H9 (cell line): ENCODE measurements around the gene KDM4C. TPM values are rescaled to one million over a fixed set of nuclear protein-coding genes. Genes with fewer than 3 reads are reported as not detected.

ENCODE experiments used
- DNase-seq: peaks from one replicate; pipeline ENCODE4 v3.0.0-alpha.2; 2017
- H2AFZ ChIP-seq: one replicate; pipeline ENCODE4 v1.6.1; 2013; ENCODE audit warnings: mild to moderate bottlenecking, low read length, control low read depth, moderate library complexity
- H2AK5ac ChIP-seq: 2 replicates; pipeline ENCODE4 v1.6.1; 2013; ENCODE audit warnings: low read length, control low read depth, mixed read lengths; ENCODE audit not compliant: insufficient read length
- H2BK120ac ChIP-seq: one replicate; pipeline ENCODE4 v1.6.1; 2013; ENCODE audit warnings: low read depth, mild to moderate bottlenecking, low read length, control low read depth, inconsistent platforms; ENCODE audit not compliant: poor library complexity, severe bottlenecking
- H2BK12ac ChIP-seq: 2 replicates; pipeline ENCODE4 v1.6.1; 2013; ENCODE audit warnings: low read length, control low read depth, mixed read lengths, low read depth; ENCODE audit not compliant: insufficient read length
- H2BK15ac ChIP-seq: 2 replicates; pipeline ENCODE4 v1.6.1; 2013; ENCODE audit warnings: low read depth, low read length, control low read depth
- H2BK20ac ChIP-seq: one replicate; pipeline ENCODE4 v1.6.1; 2013; ENCODE audit warnings: low read depth, mild to moderate bottlenecking, low read length, control low read depth, inconsistent platforms; ENCODE audit not compliant: poor library complexity, severe bottlenecking
- H2BK5ac ChIP-seq: 2 replicates; pipeline ENCODE4 v1.6.1; 2013; ENCODE audit warnings: low read length, control low read depth, mixed read lengths; ENCODE audit not compliant: insufficient read length
- H3K14ac ChIP-seq: 2 replicates; pipeline ENCODE4 v1.6.1; 2013; ENCODE audit warnings: low read length, control low read depth; ENCODE audit not compliant: insufficient read depth
- H3K18ac ChIP-seq: 2 replicates; pipeline ENCODE4 v1.6.1; 2013; ENCODE audit warnings: low read depth, mild to moderate bottlenecking, mixed read lengths, low read length, control low read depth; ENCODE audit not compliant: insufficient read length
- H3K23ac ChIP-seq: 2 replicates; pipeline ENCODE4 v1.6.1; 2013; ENCODE audit warnings: low read length, control low read depth, mixed read lengths, low read depth; ENCODE audit not compliant: insufficient read length
- H3K23me2 ChIP-seq: 2 replicates; pipeline ENCODE4 v1.6.1; 2013; ENCODE audit warnings: low read depth, mild to moderate bottlenecking, mixed read lengths, low read length, control low read depth; ENCODE audit not compliant: insufficient read length, poor library complexity, severe bottlenecking
- H3K27ac ChIP-seq: 2 replicates; pipeline ENCODE4 v1.5.1; 2013; ENCODE audit warnings: low read length, control low read depth, mixed read lengths, low read depth; ENCODE audit not compliant: insufficient read length
- H3K27me3 ChIP-seq: 2 replicates; pipeline ENCODE4 v1.6.1; 2013; ENCODE audit warnings: low read length, control low read depth, inconsistent platforms; ENCODE audit not compliant: insufficient read depth
- H3K4ac ChIP-seq: 2 replicates; pipeline ENCODE4 v1.6.1; 2013; ENCODE audit warnings: low read depth, mild to moderate bottlenecking, control low read depth, inconsistent platforms, low read length, moderate library complexity
- H3K4me1 ChIP-seq: 2 replicates; pipeline ENCODE4 v1.6.1; 2013; ENCODE audit warnings: low read length, control low read depth, inconsistent platforms; ENCODE audit not compliant: insufficient read depth
- H3K4me2 ChIP-seq: 2 replicates; pipeline ENCODE4 v1.6.1; 2013; ENCODE audit warnings: low read length, control low read depth, mixed read lengths; ENCODE audit not compliant: insufficient read length, insufficient read depth
- H3K56ac ChIP-seq: 2 replicates; pipeline ENCODE4 v1.6.1; 2013; ENCODE audit warnings: low read depth, mild to moderate bottlenecking, mixed read lengths, low read length, control low read depth; ENCODE audit not compliant: insufficient read length
- H3K79me1 ChIP-seq: 2 replicates; pipeline ENCODE4 v1.6.1; 2013; ENCODE audit warnings: low read depth, mild to moderate bottlenecking, moderate library complexity, low read length, control low read depth, inconsistent platforms; ENCODE audit not compliant: insufficient read depth, poor library complexity, severe bottlenecking
- H3K79me2 ChIP-seq: 2 replicates; pipeline ENCODE4 v1.6.1; 2013; ENCODE audit warnings: low read length, control low read depth, inconsistent platforms; ENCODE audit not compliant: insufficient read depth
- H3K9ac ChIP-seq: 2 replicates; pipeline ENCODE4 v1.6.1; 2013; ENCODE audit warnings: low read length, control low read depth, mixed read lengths; ENCODE audit not compliant: insufficient read length; ENCODE audit errors: extremely low read depth
- H3K9me3 ChIP-seq: one replicate; pipeline ENCODE4 v1.6.1; 2013; ENCODE audit warnings: low read depth, low read length, inconsistent platforms; ENCODE audit not compliant: control insufficient read depth
- H3T11ph ChIP-seq: one replicate; pipeline ENCODE4 v1.6.1; 2013; ENCODE audit warnings: mild to moderate bottlenecking, low read length, control low read depth, inconsistent platforms
- H4K20me1 ChIP-seq: one replicate; pipeline ENCODE4 v1.6.1; 2013; ENCODE audit not compliant: control insufficient read depth, insufficient read length, insufficient read depth
- H4K5ac ChIP-seq: 2 replicates; pipeline ENCODE4 v1.6.1; 2013; ENCODE audit warnings: low read depth, mild to moderate bottlenecking, mixed read lengths, low read length, control low read depth; ENCODE audit not compliant: insufficient read length
- H4K8ac ChIP-seq: replicated peaks from 2 replicates; pipeline ENCODE4 v1.6.1; 2013; ENCODE audit warnings: low read length, control low read depth, mixed read lengths, low read depth; ENCODE audit not compliant: insufficient read length
- H4K91ac ChIP-seq: 2 replicates; pipeline ENCODE4 v1.6.1; 2013; ENCODE audit warnings: low read depth, mild to moderate bottlenecking, moderate library complexity, mixed read lengths, low read length, control low read depth; ENCODE audit not compliant: insufficient read length
- H3K27ac Mint-ChIP-seq, 3 experiments: 2 replicates in 2 of 3; 3 replicates in 1 of 3; pipeline ENCODE4 v1.8.0; 2020 to 2021; ENCODE audit warnings: mixed read lengths in 3 of 3, mild to moderate bottlenecking in 1 of 3, moderate library complexity in 1 of 3
- H3K27me3 Mint-ChIP-seq: 2 replicates; pipeline ENCODE4 v1.8.0; 2021; ENCODE audit warnings: low read depth, mild to moderate bottlenecking, moderate library complexity, mixed read lengths
- H3K36me3 Mint-ChIP-seq, 3 experiments: 2 replicates in 2 of 3; 3 replicates in 1 of 3; pipeline ENCODE4 v1.8.0; 2020 to 2021; ENCODE audit warnings: low read depth in 3 of 3, mixed read lengths in 3 of 3; ENCODE audit not compliant: insufficient read depth in 1 of 3
- H3K4me1 Mint-ChIP-seq, 2 experiments: 2 replicates each; pipeline ENCODE4 v1.8.0; 2020; ENCODE audit warnings: mixed read lengths in 2 of 2
- H3K4me3 Mint-ChIP-seq, 2 experiments: 2 replicates in 1 of 2; 3 replicates in 1 of 2; pipeline ENCODE4 v1.8.0; 2020 to 2021; ENCODE audit warnings: mild to moderate bottlenecking in 2 of 2, mixed read lengths in 2 of 2, moderate library complexity in 1 of 2
- H3K9me3 Mint-ChIP-seq, 2 experiments: 2 replicates in 1 of 2; 3 replicates in 1 of 2; pipeline ENCODE4 v1.8.0; 2020; ENCODE audit warnings: mild to moderate bottlenecking in 2 of 2, mixed read lengths in 2 of 2, moderate library complexity in 1 of 2
- CTCF ChIP-seq: fragments of 200-600 bp; sonication (generic); conservative IDR thresholded peaks from 3 replicates; pipeline ENCODE4 v1.8.0; 2021; ENCODE audit warnings: antibody characterized with exemption, mild to moderate bottlenecking
- WGBS: extraction: QIAGEN DNeasy Blood & Tissue Kit; methylation state at CpG from one replicate; pipeline ENCODE4 v1.1.7; 2013; ENCODE audit warnings: missing lambda C conversion rate, low lambda C conversion rate, mixed read lengths; ENCODE audit not compliant: insufficient read length; ENCODE audit errors: extremely low coverage; 5-methylcytosine and 5-hydroxymethylcytosine counted together
- total RNA-seq: library from RNA; stranded (reverse); gene quantifications from 2 replicates; pipeline ENCODE4 v1.2.1, GENCODE V29; 2021

Gene KDM4C
- total RNA-seq, 1 experiment from 2014 or later, result 24.0 TPM

- Histone ChIP-seq H3K18ac (no peak overlapping the region), H4K5ac (no peak overlapping the region), H3K9ac (no peak overlapping the region), H3T11ph (no peak overlapping the region), H3K23ac (no peak overlapping the region), H3K27ac (peak overlapping the region; percentile 35), H2BK15ac (no peak overlapping the region), H2AK5ac (no peak overlapping the region), H4K91ac (no peak overlapping the region), H2BK5ac (no peak overlapping the region), H3K4me1 (peaks cover 10% of the 10 kb centered on the region), H2BK20ac (no peak overlapping the region), H3K23me2 (peaks cover 2% of the 10 kb centered on the region), H2AFZ (no peak overlapping the region), H3K79me2 (peaks cover 16% of the 10 kb centered on the region; the same call in 1 of the 2 replicates), H2BK12ac (no peak overlapping the region), H3K9me3 (no peaks in the 10 kb centered on the region), H4K8ac (no peak overlapping the region), H3K4ac (no peak overlapping the region), H2BK120ac (no peak overlapping the region), H3K79me1 (no peaks in the 10 kb centered on the region), H3K4me2 (no peak overlapping the region), H3K27me3 (no peaks in the 10 kb centered on the region), H3K14ac (no peak overlapping the region), H3K56ac (no peak overlapping the region), H4K20me1 (no peaks in the 10 kb centered on the region)
- WGBS, result no CpG with 5 or more reads among the region's 2 CpGs
- TF ChIP-seq CTCF, result no peak
- Mint-ChIP-seq H3K4me1 (peaks cover 47 to 59% of the 10 kb centered on the region in 2 experiments), H3K27ac (peak overlapping the region in 2 of 3 experiments; percentile 4 to 5; a peak in 3 of 7 replicates), H3K36me3 (peaks cover 0 to 7% (median 4%) of the 10 kb centered on the region in 3 experiments; a peak in 4 of 7 replicates), H3K27me3 (no peaks in the 10 kb centered on the region), H3K4me3 (no peak overlapping the region), H3K9me3 (peaks cover 0 to 5% of the 10 kb centered on the region in 2 experiments; a peak in 1 of 5 replicates)
- DNase-seq, result no peak
These were observed 6.2 kb downstream of the KDM4C start for GRCh38 chr9:6764011-6764410.
